BLaER1 (cell line): ENCODE measurements around the gene NAT14.

Source experiments
- H3K27ac ChIP-seq: shearing (Covaris generic); formaldehyde crosslinking; 2 replicates; pipeline ENCODE4 v1.8.1; 2022
- H3K27me3 ChIP-seq: shearing (Covaris generic); formaldehyde crosslinking; 2 replicates; pipeline ENCODE4 v1.8.1; 2022
- H3K36me3 ChIP-seq: shearing (Covaris generic); formaldehyde crosslinking; 2 replicates; pipeline ENCODE4 v1.8.1; 2022
- H3K4me1 ChIP-seq: shearing (Covaris generic); formaldehyde crosslinking; 2 replicates; pipeline ENCODE4 v1.8.1; 2022
- H3K4me2 ChIP-seq: shearing (Covaris generic); formaldehyde crosslinking; 2 replicates; pipeline ENCODE4 v1.8.1; 2022
- H3K4me3 ChIP-seq: shearing (Covaris generic); formaldehyde crosslinking; 2 replicates; pipeline ENCODE4 v1.8.1; 2022
- H3K9ac ChIP-seq: shearing (Covaris generic); formaldehyde crosslinking; 2 replicates; pipeline ENCODE4 v1.8.1; 2022
- H3K9me3 ChIP-seq: shearing (Covaris generic); formaldehyde crosslinking; 2 replicates; pipeline ENCODE4 v1.8.1; 2022
- H4K20me1 ChIP-seq: shearing (Covaris generic); formaldehyde crosslinking; 2 replicates; pipeline ENCODE4 v1.8.1; 2022
- Cebpa-rat ChIP-seq: shearing (Covaris generic); IDR thresholded peaks from 2 replicates; pipeline ENCODE4 v1.8.1; 2022

NAT14 gene

DNA sequence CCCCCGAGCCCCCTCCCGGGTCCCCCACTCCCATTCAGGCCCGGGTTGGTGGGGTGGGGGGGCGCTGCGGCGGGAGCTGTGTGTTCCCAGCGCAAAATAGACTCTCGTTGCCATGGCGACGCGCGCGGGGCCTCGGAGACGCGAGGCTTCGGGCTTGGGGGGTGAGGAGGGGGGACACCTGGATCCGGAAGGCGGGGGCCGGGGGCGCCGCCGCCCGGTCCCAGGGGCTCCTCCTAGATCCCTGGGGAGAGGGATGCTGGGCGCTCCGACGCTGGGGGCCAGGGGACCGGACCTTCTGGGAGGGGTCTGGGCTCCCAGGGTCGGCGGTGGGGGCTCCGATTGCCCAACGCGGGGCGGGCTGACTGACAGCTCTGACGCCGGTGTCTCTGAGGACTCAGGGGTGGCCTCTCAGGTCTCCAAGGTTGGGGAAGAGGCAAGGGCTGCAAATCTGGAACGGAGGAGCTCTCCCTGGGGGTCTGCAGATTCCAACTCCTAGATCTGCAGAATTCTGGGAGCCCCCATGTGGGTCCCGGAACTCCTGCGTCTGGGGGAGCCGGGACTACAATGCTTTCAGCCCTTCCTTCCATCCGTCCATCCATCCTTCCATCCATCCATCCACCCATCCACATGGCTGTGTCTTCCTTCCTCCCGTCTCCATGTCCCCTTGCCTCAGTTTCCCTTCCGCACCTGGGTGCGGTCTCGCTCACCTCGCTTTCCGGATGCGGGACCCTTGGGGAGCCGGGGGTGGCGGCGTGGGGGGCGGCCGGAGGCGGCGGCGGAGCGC lies 32.8 kb upstream of the NAT14 start:
- Histone ChIP-seq H3K9ac (no peak overlapping the region), H3K4me1 (peaks cover 9% of the 10 kb centered on the region), H3K27me3 (peaks cover 60% of the 10 kb centered on the region), H3K9me3 (no peaks in the 10 kb centered on the region; the same call in 1 of the 2 replicates), H3K4me2 (peak overlapping the region; percentile 89), H3K36me3 (peaks cover 28% of the 10 kb centered on the region), H4K20me1 (peaks cover 47% of the 10 kb centered on the region), H3K4me3 (peak overlapping the region; percentile 62), H3K27ac (no peak overlapping the region)
- TF ChIP-seq Cebpa-rat: 0 out of 2 replicates have a peak, but pooled peaks have one; percentile 47

DNA sequence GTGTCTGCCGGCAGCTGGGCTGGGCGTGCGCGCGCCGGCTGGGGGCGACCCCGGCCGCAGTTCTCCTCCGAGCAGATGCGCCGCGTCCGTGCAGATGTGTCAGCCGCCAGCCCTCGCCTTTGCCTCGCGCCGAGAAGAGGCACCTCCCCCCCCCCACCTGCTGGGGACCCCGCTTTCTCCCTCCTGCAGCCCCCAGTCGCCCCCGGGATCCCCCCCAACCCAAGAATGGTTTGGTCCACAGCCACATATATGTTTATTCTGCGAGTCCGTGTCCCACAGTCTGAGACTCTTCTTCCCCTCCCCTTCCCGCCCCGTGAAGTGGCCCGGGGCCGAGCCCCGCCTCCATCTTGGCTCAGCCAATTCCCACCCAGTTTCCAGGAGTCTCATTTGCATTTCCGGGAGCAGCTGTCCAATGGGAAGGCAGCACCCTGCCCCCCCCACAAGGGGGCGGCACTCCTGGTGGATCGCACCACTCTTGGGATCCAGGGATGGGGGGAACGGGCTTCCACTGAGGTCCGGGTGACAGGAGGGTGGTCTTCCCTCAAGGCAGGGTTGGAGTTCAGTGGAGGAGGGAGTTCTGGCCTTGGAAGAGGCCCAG lies 32.1 kb upstream of the NAT14 start:
- no peaks in the 10 kb centered on the region; the same call in 1 of the 2 replicates for H3K9me3 ChIP-seq
- H3K4me2 ChIP-seq: peak overlapping the region; percentile 89
- peaks cover 53% of the 10 kb centered on the region for H3K27me3 ChIP-seq
- peaks cover 28% of the 10 kb centered on the region for H3K36me3 ChIP-seq
- TF ChIP-seq Cebpa-rat: no peak
- H4K20me1 ChIP-seq: peaks cover 54% of the 10 kb centered on the region
- H3K9ac ChIP-seq: no peak overlapping the region
- no peak overlapping the region for H3K27ac ChIP-seq
- H3K4me1 ChIP-seq: peaks cover 15% of the 10 kb centered on the region
- H3K4me3 ChIP-seq: peak overlapping the region; percentile 62

GRCh38 chr19:55453511-55454260 lies 31.3 kb upstream of the NAT14 start:
- Histone ChIP-seq H3K36me3 (peaks cover 28% of the 10 kb centered on the region), H3K27ac (no peak overlapping the region), H3K4me1 (peaks cover 23% of the 10 kb centered on the region), H3K4me2 (no peak overlapping the region), H4K20me1 (peaks cover 62% of the 10 kb centered on the region), H3K4me3 (no peak overlapping the region), H3K9ac (no peak overlapping the region), H3K27me3 (peaks cover 53% of the 10 kb centered on the region), H3K9me3 (no peaks in the 10 kb centered on the region; the same call in 1 of the 2 replicates)
- no peak for TF ChIP-seq Cebpa-rat

DNA sequence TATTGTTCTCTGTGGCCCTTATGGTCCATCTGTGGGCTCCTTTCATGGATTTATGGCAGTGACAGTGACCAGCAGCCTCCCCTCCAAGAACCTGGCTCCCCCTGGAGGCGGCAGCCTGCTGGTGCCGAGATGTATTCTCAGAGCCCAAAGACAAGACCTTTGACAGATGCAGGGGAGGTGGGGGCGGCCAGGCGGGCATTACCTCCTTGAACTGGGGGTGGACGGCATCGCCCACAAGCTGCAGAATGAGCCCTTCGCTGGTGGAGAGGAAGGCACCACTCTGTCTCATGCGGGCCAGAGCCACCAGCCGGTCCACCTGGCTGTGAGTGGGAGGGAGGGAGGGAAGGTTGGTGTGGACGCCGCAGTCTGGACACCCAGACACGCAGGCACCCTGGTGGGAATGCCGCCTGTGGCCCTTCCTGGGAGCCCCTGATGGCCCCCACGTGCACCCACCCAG lies 30.2 kb upstream of the NAT14 start:
- peaks cover 73% of the 10 kb centered on the region for H4K20me1 ChIP-seq
- no peak overlapping the region for H3K4me2 ChIP-seq
- H3K9me3 ChIP-seq: no peaks in the 10 kb centered on the region; the same call in 1 of the 2 replicates
- no peak overlapping the region for H3K9ac ChIP-seq
- H3K4me1 ChIP-seq: peaks cover 33% of the 10 kb centered on the region
- peaks cover 28% of the 10 kb centered on the region for H3K36me3 ChIP-seq
- TF ChIP-seq Cebpa-rat: no peak
- peaks cover 44% of the 10 kb centered on the region for H3K27me3 ChIP-seq
- H3K4me3 ChIP-seq: no peak overlapping the region
- H3K27ac ChIP-seq: no peak overlapping the region

GRCh38 chr19:55455576-55456235 lies 29.3 kb upstream of the NAT14 start:
- Histone ChIP-seq H3K4me1 (peaks cover 41% of the 10 kb centered on the region), H3K36me3 (peaks cover 28% of the 10 kb centered on the region), H3K9me3 (no peaks in the 10 kb centered on the region; the same call in 1 of the 2 replicates), H3K27ac (no peak overlapping the region), H3K27me3 (peaks cover 35% of the 10 kb centered on the region), H3K4me3 (no peak overlapping the region), H3K4me2 (no peak overlapping the region), H3K9ac (no peak overlapping the region), H4K20me1 (peaks cover 82% of the 10 kb centered on the region)
- TF ChIP-seq Cebpa-rat: no peak

DNA sequence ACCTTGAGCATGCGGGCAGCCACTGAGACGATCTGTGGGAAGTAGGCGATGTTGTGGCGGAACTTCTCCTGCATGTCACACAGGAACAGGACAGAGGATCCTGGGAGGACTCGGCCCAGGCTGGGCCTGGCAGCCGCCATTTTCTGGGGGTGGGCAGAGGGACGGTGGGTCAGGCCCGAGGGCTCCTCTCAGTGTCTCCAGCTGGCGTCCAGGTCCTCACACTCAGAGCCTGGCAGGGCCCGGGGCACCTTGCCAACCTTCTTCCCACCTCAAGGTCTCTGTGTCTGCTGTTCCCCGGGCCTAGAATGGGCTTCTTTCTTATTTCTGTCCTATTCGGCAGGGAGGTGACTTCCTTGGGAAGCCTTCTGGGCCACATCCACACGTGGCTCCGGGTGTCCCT lies 28.6 kb upstream of the NAT14 start:
- H3K27ac ChIP-seq: no peak overlapping the region
- H3K4me3 ChIP-seq: no peak overlapping the region
- no peak overlapping the region for H3K9ac ChIP-seq
- H3K4me2 ChIP-seq: no peak overlapping the region
- H3K9me3 ChIP-seq: no peaks in the 10 kb centered on the region; the same call in 1 of the 2 replicates
- peaks cover 28% of the 10 kb centered on the region for H3K36me3 ChIP-seq
- H4K20me1 ChIP-seq: peaks cover 84% of the 10 kb centered on the region
- peaks cover 29% of the 10 kb centered on the region for H3K27me3 ChIP-seq
- TF ChIP-seq Cebpa-rat: no peak
- H3K4me1 ChIP-seq: peaks cover 47% of the 10 kb centered on the region

DNA sequence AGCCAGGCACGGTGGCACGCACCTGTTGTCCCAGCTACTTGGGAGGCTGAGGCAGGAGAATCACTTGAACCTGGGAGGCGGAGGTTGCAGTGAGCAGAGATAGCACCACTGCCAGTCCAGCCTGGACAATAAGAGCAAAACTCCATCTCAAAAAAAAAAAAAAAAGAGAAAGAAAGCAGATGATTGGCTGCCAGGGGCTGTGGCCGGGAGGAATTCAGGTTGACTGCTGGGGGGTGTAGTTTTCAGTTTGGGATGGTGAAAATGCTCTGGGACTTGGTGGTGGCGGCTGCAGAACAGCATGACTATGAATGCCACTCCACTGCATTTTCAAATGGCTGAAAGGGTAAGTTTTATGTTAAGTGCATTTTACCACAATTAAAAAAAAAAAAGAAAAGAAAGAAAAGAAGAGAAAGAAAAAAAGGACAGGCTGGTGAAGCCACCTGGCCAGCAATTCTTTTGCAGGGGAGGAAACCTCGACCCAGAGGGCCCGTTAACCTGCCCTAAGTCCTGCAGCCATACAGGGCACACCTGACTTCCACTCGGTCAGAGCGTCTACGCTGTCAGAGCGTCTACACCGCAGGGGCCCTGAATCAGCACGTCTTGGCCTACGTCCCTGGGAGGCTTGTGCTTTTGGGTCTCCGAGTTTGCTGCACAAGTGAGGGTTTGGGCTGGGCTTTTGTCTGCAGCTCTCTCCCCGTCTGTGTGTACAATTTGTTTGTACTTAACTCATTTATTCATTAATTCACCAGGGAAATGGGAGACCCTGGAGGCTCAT lies 27.1 kb upstream of the NAT14 start:
- Histone ChIP-seq H3K9me3 (no peaks in the 10 kb centered on the region; the same call in 1 of the 2 replicates), H4K20me1 (peaks cover 76% of the 10 kb centered on the region), H3K4me3 (no peak overlapping the region), H3K4me2 (no peak overlapping the region), H3K4me1 (peaks cover 48% of the 10 kb centered on the region), H3K36me3 (peaks cover 28% of the 10 kb centered on the region), H3K27me3 (peaks cover 13% of the 10 kb centered on the region), H3K9ac (no peak overlapping the region), H3K27ac (no peak overlapping the region)
- no peak for TF ChIP-seq Cebpa-rat

DNA sequence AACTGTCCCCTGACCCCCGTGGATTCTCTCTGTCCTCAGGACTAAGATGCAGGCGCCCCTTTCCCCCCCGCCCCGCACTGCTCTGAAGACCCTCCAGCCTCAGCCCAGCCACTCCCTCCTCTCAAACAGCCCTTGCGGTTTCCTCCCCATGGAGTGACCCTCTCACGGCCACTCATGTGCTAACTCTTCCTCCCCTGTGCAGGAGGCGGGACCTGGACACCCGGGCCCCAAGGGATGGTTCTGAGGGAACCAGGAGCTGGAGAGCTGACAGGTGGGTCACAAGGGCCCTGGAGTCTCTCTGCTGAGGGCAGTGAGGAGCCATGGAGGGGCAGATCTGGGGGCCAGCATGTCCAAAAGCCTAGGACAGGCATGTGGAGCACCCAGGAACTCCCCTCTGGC lies 25.4 kb upstream of the NAT14 start:
- Histone ChIP-seq H3K4me3 (no peak overlapping the region), H3K9ac (0 out of 2 replicates have a peak overlapping the region, but pooled peaks have one; percentile 34), H3K4me1 (peaks cover 61% of the 10 kb centered on the region), H3K9me3 (no peaks in the 10 kb centered on the region), H3K36me3 (peaks cover 22% of the 10 kb centered on the region), H3K27ac (peak overlapping the region; percentile 18; the same call in 1 of the 2 replicates), H3K4me2 (peak overlapping the region; percentile 94), H4K20me1 (peaks cover 60% of the 10 kb centered on the region), H3K27me3 (no peaks in the 10 kb centered on the region)
- no peak for TF ChIP-seq Cebpa-rat
